Duodenal mucosa (tissue), 2 donors: ENCODE data around the gene CTDP1.
A peak's percentile ranks its signal among the peaks of the same experiment; 100 is the strongest.

Experiments used
- H3K27ac ChIP-seq: one replicate; pipeline ENCODE4 v1.7.0; 2013; ENCODE audit warnings: low read depth, low read length
- H3K27me3 ChIP-seq, 2 donors: one replicate each; pipeline ENCODE4 v1.7.0; 2013; ENCODE audit warnings: low read length in 2 of 2, control low read depth in 1 of 2; ENCODE audit not compliant: insufficient read depth in 2 of 2, control insufficient read depth in 1 of 2
- H3K36me3 ChIP-seq, 2 donors: one replicate each; pipeline ENCODE4 v1.7.0; 2013; ENCODE audit warnings: low read length in 2 of 2, control low read depth in 1 of 2; ENCODE audit not compliant: insufficient read depth in 2 of 2, control insufficient read depth in 1 of 2
- H3K4me1 ChIP-seq, 2 donors: one replicate each; pipeline ENCODE4 v1.7.0; 2013; ENCODE audit warnings: low read length in 2 of 2, control low read depth in 1 of 2; ENCODE audit not compliant: insufficient read depth in 2 of 2, control insufficient read depth in 1 of 2
- H3K4me3 ChIP-seq, 2 donors: one replicate each; pipeline ENCODE4 v1.7.0; 2013; ENCODE audit warnings: low read length in 2 of 2, low read depth in 1 of 2
- H3K9ac ChIP-seq, 2 donors: one replicate each; pipeline ENCODE4 v1.7.0; 2013; ENCODE audit warnings: low read length in 2 of 2, low read depth in 1 of 2
- H3K9me3 ChIP-seq, 2 donors: one replicate each; pipeline ENCODE4 v1.7.0; 2013; ENCODE audit warnings: low read length in 2 of 2, control low read depth in 1 of 2; ENCODE audit not compliant: control insufficient read depth in 1 of 2

Gene CTDP1

DNA sequence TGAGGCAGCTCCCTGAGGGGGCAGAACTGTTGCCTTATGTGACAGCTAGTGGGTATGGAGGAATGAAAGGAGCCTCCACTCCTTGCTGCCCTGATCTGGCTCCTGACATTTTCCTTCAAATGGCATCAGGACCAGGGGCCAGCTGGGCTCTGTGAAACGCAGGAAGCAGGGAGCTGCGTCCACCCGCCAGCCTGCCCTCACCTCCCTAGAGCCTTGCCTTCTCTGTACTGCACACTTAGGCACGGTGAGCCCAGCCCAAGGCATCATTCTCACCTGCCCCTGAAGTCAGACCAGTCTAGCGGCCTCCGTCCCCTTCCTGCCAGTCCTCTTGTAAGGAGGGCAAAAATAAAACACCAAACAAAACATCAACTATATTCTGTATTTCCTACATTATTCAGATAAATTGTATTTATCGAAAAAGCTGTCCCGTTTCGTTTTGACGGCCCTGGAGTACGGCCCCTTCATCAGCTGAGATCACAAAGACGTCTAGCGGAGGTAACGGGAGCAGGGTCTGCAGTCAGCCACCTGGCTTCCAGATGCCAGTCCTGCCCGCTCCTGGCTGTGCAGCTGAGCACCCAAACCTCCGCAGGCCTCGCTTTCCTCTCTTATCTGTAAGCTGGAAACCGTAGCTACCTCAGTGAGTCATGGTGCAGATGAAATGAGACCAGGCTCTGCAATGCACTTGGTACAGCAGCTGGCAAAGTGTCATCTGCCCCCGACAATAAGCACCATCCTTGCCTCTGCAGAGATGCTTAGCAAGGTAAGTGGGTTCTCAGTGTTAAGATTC is 6.9 kb upstream of the CTDP1 start:
- peaks cover 0 to 2% of the 10 kb centered on the region in 2 donors for H3K4me1 ChIP-seq

DNA sequence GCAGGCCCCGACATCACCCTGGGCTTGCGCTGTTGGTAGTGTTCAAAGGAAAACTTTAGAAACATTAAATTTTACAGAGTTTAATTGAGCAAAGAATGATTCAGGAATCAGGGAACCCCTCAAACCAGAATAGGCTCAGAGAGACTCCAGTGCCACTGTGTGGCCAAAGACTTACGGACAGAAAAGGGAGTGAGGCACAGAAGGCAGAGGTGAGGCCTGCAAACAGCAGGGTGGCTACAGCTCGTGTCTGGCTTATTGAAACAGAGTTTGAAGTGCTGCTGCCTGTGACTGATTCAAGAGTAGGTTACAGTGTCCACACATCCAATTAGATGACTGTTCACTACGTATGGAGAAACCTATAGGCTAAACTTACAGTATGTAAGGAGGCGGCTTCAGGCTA is 2.4 kb upstream of the CTDP1 start:
- H3K9me3 ChIP-seq = no peaks in the 10 kb centered on the region
- no peaks in the 10 kb centered on the region for H3K27me3 ChIP-seq
- H3K36me3 ChIP-seq = peaks cover 0 to 6% of the 10 kb centered on the region in 2 donors
- H3K9ac ChIP-seq = no peak overlapping the region
- no peak overlapping the region for H3K4me3 ChIP-seq
- no peak overlapping the region for H3K27ac ChIP-seq
- H3K4me1 ChIP-seq = peaks cover 27% of the 10 kb centered on the region in 2 donors

More for the DNA sequence above, 6.9 kb upstream of the CTDP1 start:
- Histone ChIP-seq H3K27me3 (no peaks in the 10 kb centered on the region), H3K4me3 (no peak overlapping the region), H3K36me3 (no peaks in the 10 kb centered on the region), H3K9me3 (no peaks in the 10 kb centered on the region), H3K9ac (no peak overlapping the region), H3K27ac (no peak overlapping the region)

DNA sequence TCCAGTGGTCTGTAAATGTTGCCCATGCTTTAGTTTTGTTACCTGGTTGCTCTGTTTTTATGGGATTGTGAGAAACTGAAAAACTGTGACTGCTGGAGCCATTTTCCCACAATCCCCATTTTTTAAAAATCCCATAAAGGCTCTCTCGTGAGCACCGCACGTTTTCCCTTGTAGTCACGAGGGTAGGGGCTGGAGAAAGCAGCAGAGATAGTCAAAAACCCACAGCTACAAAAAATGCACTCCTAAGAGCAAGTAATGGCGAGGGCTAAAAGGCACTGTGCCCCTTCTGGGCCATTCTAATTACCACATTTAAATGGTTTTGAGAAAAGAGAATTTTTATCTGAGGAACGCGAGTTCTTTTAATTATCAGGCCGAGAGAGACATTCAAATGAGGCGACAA is 1.8 kb upstream of the CTDP1 start:
- Histone ChIP-seq H3K27me3 (no peaks in the 10 kb centered on the region), H3K9me3 (no peaks in the 10 kb centered on the region), H3K9ac (peak overlapping the region; percentile 72 to 81), H3K36me3 (peaks cover 0 to 6% of the 10 kb centered on the region in 2 donors), H3K4me3 (peak overlapping the region; percentile 74 to 88), H3K27ac (no peak overlapping the region), H3K4me1 (peaks cover 30% of the 10 kb centered on the region in 2 donors)

DNA sequence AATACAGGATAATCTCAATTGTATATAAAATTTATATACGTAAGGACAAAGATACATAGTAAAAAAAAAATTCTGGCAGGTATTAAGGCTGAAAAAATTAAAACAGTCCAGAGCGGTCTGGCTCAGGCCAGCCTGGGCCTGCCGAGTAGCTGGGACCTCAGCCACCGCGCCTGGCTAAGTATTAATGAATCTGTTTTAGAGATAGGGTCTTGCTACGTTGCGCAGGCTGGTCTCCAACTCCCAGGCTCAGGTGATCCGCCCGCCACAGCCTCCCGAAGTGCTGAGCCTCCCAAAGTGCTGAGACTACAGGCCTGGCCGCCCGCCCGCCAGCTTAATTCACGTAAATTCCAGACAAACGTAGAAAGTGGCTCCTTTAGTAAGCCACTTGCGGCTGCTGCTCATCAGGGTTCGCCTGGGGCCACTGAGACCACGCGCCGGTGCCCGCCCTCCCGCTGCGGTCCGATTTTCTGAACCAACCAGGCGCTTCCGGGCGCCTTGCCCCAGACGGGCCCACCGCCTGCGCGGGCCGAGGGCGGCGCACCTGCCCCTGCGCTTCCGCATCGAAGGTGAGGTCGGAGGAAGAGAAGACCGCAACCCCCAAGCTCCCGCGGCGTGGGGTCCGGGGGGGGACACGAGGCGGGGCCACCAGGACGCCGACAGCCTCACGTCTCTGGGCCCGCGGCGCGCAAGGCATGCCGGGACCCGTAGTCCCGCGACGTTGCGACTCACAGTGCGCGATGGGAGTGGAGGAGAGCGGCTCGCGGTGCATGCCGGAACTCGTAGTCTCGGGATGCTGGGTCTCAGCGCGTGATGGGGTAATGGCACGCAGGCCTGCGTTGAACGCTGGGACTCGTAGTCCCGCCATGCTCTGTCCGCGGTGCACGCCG is 695 bp upstream of the CTDP1 start:
- H3K27ac ChIP-seq = peak overlapping the region; percentile 99
- peak overlapping the region; percentile 72 to 81 for H3K9ac ChIP-seq
- H3K36me3 ChIP-seq = peaks cover 0 to 12% of the 10 kb centered on the region in 2 donors
- peaks cover 30% of the 10 kb centered on the region in 2 donors for H3K4me1 ChIP-seq
- H3K27me3 ChIP-seq = no peaks in the 10 kb centered on the region
- peak overlapping the region; percentile 74 to 88 for H3K4me3 ChIP-seq
- no peaks in the 10 kb centered on the region for H3K9me3 ChIP-seq

DNA sequence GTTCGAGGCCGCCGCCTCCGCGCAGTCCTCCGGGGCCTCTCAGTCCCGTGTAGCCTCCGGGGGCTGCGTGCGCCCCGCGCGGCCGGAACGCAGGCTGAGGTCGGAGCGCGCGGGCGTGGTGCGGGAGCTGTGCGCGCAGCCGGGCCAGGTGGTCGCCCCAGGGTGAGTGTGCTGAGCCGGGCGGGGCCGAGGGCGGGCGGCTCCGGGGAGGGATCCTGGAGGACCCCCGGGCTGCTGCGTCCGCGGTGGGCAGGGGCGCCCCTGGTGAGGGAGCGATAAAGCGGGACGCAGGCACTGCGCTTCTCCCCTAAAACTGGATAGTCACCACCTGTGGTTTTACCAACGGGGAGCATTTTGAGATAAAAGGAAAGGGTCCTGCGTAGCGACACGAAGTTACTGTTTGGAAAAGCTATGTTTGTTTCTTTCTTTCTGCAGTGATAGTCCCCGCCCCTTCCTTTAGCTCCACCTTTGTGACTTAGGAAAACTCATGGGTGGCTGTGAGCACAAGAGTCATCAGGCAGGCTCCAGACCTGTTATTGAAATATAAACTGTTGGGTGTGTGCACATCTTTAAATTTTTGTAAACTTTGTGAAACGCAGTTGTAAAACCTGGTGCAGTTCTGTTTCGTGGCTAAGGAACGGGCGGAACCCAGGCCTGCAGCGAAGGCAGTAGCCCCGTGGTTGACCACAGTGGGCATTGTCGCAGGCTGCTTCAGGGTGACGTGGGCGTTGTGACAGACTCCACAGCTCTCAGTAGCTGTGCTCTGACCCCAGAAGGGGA is 687 bp downstream of the CTDP1 start:
- peaks cover 0 to 17% of the 10 kb centered on the region in 2 donors for H3K36me3 ChIP-seq
- peak overlapping the region; percentile 99 for H3K27ac ChIP-seq
- peak overlapping the region; percentile 78 to 88 for H3K4me3 ChIP-seq
- H3K27me3 ChIP-seq = no peaks in the 10 kb centered on the region
- H3K9ac ChIP-seq = peak overlapping the region; percentile 54 to 67
- H3K9me3 ChIP-seq = no peaks in the 10 kb centered on the region
- peaks cover 30% of the 10 kb centered on the region in 2 donors for H3K4me1 ChIP-seq

DNA sequence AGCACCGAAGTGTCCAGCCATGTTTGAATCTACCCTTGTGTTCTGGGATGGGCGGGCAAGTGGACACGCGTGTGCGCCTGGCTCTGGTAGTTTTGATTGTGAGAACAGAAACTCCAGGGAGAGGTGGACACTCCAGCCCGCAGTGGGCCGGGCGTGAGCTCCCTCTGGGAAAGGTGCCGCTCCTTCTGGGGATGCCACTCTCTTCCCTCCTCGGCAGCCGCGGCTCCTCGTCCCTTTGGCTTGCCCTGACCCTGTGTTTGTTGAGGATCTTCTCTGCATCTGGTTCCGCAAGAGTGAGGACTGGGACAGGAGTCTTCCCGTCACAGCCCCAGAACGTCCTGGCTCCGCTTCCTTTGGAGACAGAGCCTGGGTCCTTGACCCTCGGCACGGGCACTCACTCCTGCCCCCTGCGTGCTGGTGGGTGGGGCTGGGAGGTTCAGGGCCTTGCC is 1.3 kb downstream of the CTDP1 start:
- no peak overlapping the region for H3K27ac ChIP-seq
- H3K9ac ChIP-seq = peak overlapping the region; percentile 54 to 67
- H3K9me3 ChIP-seq = no peaks in the 10 kb centered on the region
- peaks cover 0 to 17% of the 10 kb centered on the region in 2 donors for H3K36me3 ChIP-seq
- peaks cover 30% of the 10 kb centered on the region in 2 donors for H3K4me1 ChIP-seq
- no peaks in the 10 kb centered on the region for H3K27me3 ChIP-seq
- H3K4me3 ChIP-seq = peak overlapping the region; percentile 78 to 88

DNA sequence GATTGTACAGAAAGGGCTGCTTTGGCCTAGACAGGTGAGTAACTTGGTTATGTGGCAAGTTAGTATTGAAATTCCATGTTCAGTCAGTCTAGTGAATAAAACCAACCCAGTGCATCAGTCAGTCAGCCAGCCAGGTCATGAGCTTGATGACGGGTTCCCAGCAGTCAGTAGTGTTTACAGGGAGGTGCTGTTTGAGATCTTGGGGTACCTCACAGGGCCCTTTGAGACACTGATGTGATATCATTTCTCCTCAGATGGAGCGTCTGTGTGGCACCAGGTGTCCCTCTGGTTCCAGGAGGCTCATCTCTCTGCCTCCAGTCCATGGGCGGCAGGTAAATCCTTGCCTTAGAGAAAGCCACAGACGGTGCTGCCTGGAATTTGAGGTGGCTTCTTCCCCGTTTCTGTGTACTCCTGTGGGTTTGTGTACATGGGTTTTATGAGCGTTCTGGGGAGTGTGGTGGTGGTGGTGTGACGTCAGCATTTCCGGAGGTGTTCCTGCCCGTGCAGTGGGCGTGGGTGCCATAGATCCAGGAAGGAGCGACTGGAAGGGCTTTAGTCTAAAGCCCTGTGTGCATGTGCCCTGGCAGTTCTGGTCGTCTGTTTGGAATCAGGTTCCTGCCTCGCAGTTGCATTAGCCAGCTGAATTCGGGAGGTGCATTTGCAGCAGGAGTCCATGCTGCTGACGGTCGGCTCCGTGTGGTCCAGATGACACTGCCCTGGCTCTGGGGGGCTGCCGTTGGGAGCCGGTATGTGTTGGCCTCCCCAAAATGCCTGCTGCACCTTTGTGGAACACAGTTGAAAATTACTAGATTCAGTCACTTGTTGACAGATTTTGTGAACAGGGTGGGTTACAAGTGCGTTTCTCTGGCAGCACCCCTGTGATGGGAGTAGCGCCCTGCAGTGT is 2.1 kb downstream of the CTDP1 start:
- Histone ChIP-seq H3K9me3 (no peaks in the 10 kb centered on the region), H3K27me3 (no peaks in the 10 kb centered on the region), H3K36me3 (peaks cover 0 to 17% of the 10 kb centered on the region in 2 donors), H3K9ac (peak overlapping the region in 1 of 2 donors; percentile 54), H3K4me3 (peak overlapping the region; percentile 78 to 88), H3K4me1 (peaks cover 30% of the 10 kb centered on the region in 2 donors), H3K27ac (no peak overlapping the region)

DNA sequence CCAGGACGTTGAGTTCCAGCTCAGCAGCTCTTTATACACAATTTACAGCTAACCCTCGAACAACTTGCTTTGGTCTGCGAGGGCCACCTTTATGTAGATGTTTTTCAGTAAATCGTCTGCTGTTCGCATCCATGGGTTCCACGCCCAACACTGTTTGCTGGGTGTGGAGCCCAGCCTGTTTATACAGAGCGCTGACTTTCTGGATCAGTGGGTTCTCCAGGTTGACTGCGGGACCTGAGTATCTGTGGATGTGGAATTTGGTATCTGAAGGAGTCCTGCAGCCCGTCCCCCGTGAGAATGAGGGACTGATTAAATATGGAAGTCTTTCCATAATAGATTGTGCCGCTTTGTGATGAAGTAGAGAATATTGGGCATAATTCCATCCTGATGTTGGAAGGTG is 2.9 kb downstream of the CTDP1 start:
- Histone ChIP-seq H3K36me3 (peaks cover 0 to 17% of the 10 kb centered on the region in 2 donors), H3K27ac (no peak overlapping the region), H3K27me3 (no peaks in the 10 kb centered on the region), H3K4me1 (peaks cover 30% of the 10 kb centered on the region in 2 donors), H3K9me3 (no peaks in the 10 kb centered on the region), H3K9ac (no peak overlapping the region), H3K4me3 (no peak overlapping the region)
